HEK293 (cell line): ENCODE results near the gene DSCAM.

Source experiments
- ATF2 ChIP-seq: fragments of 450-650 bp; formaldehyde crosslinking; IDR thresholded peaks from 2 replicates; pipeline ENCODE4 v1.5.1; 2016; ENCODE audit warnings: missing biosample characterization, missing genetic modification characterization, low read depth
- CTCF ChIP-seq: fragments of 450-650 bp; formaldehyde crosslinking; IDR thresholded peaks from 2 replicates; pipeline ENCODE4 v1.5.1; 2016; ENCODE audit warnings: missing biosample characterization, missing genetic modification characterization
- GLI4 ChIP-seq: fragments of 450-650 bp; formaldehyde crosslinking; IDR thresholded peaks from 2 replicates; pipeline ENCODE4 v1.5.1; 2016; ENCODE audit warnings: missing biosample characterization, missing genetic modification characterization
- KLF10 ChIP-seq: fragments of 450-650 bp; IDR thresholded peaks from 2 replicates; pipeline ENCODE4 v1.5.1; 2018; ENCODE audit warnings: missing biosample characterization, mild to moderate bottlenecking, missing genetic modification characterization
- ZNF404 ChIP-seq: fragments of 450-650 bp; formaldehyde crosslinking; IDR thresholded peaks from 2 replicates; pipeline ENCODE4 v1.5.1; 2017; ENCODE audit warnings: missing biosample characterization, missing genetic modification characterization
- ZNF639 ChIP-seq: fragments of 450-650 bp; formaldehyde crosslinking; IDR thresholded peaks from 2 replicates; pipeline ENCODE4 v1.5.1; 2016; ENCODE audit warnings: missing biosample characterization, missing genetic modification characterization
- ZNF792 ChIP-seq: fragments of 450-650 bp; formaldehyde crosslinking; IDR thresholded peaks from 2 replicates; pipeline ENCODE4 v1.5.1; 2016; ENCODE audit warnings: missing biosample characterization, missing genetic modification characterization

GRCh38 chr21:40299451-40299850, 547.5 kb downstream of the DSCAM start:
- TF ChIP-seq GLI4 (tag by site-specific recombination) = no peak
- TF ChIP-seq CTCF (tag by site-specific recombination) = no peak
- no peak for TF ChIP-seq KLF10 (tag by site-specific recombination)
- TF ChIP-seq ZNF792 (tag by site-specific recombination) = no peak
- no peak for TF ChIP-seq ZNF404 (tag by site-specific recombination)
- TF ChIP-seq ATF2 = no peak
- no peak for TF ChIP-seq ZNF639 (tag by site-specific recombination)
